ENCODE results near the gene ZNF580.

ZNF580 gene

DNA sequence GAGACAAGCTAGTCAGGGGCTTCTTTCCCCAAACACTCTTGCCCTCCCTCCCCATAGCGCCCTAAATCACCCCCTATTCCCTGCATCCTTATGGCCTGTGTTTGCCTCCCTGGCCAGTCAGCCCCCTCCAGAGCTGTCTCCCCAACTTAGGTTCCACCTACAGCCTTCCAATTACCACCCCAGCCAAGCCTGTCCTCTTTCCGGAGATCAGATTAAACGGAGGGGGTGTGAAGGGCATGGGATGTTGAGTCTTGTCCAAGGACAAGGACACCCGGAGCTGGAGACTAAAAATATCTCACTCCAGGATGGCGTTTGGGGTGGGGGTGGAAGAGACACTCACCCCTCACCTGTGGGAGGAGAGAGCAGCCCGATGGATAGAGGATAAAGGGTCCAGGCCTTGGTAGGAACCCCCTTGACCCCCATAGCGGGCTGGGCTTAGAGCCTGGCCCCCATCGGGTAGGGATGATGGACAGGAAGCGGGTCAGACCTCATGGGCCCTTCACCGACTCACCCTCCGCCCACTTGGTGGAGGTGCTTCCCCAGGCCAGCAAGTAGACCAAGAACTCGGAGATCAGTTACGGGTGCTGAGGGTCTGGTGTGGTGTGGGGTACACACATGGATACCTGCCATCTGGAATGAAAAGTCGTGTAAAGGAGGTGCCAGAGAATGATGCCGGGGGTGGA lies 29.4 kb upstream of the ZNF580 start:
- Histone ChIP-seq H2BK5ac (ENCODE audit: low read length) (no peak overlapping the region), H3K4me2 (ENCODE audit: insufficient read depth, low read length, poor library complexity, severe bottlenecking) (no peak overlapping the region), H2BK15ac (ENCODE audit: low read length) (no peak overlapping the region), H3K4me3 (ENCODE audit: low read length in 2 of 2) (no peak overlapping the region), H4K91ac (ENCODE audit: low read depth, low read length, poor library complexity) (no peak overlapping the region), H2AK5ac (ENCODE audit: low read depth, low read length) (no peak overlapping the region), H3K9me3 (replicated peaks in 1 of 2; ENCODE audit: control insufficient read depth in 2 of 2, insufficient read depth in 1 of 2, low read depth in 1 of 2, low read length in 2 of 2) (peaks cover 0 to 4% of the 10 kb centered on the region in 2 donors), H3K27ac (replicated peaks; ENCODE audit: low read length) (no peak overlapping the region), H2AFZ (ENCODE audit: low read length) (no peak overlapping the region), H2BK12ac (ENCODE audit: low read length) (no peak overlapping the region), H3K4me1 (ENCODE audit: control insufficient read depth in 2 of 2, insufficient read depth in 1 of 2, low read depth in 1 of 2, low read length in 2 of 2) (peaks cover 3 to 4% of the 10 kb centered on the region in 2 donors), H3K23ac (ENCODE audit: low read depth, low read length, poor library complexity) (no peak overlapping the region), H4K8ac (ENCODE audit: low read depth, low read length) (no peak overlapping the region), H2BK120ac (ENCODE audit: low read depth, low read length) (no peak overlapping the region), H3K9ac (ENCODE audit: low read depth, low read length, poor library complexity) (no peak overlapping the region), H3K14ac (ENCODE audit: low read length) (no peak overlapping the region), H3K4ac (ENCODE audit: low read length) (no peak overlapping the region), H3K27me3 (ENCODE audit: control insufficient read depth in 3 of 3, insufficient read depth in 3 of 3, low read depth in 1 of 3, low read length in 3 of 3) (no peaks in the 10 kb centered on the region), H3K36me3 (replicated peaks in 1 of 2; ENCODE audit: control insufficient read depth in 2 of 2, insufficient read depth in 2 of 2, low read length in 2 of 2) (peaks cover 21 to 76% of the 10 kb centered on the region in 2 donors), H3K79me1 (ENCODE audit: low read depth, low read length) (peaks cover 18% of the 10 kb centered on the region), H3K18ac (ENCODE audit: low read length) (no peak overlapping the region)
- WGBS, 2 donors (ENCODE audit: extremely low coverage in 2 of 2, insufficient read length in 2 of 2, insufficient replicate concordance in 1 of 2): no CpG with 5 or more reads among the region's 15 CpGs
- DNase-seq (ENCODE audit: low spot score): no peak

GRCh38 chr19:55611983-55612645 lies 28.7 kb upstream of the ZNF580 start:
- Histone ChIP-seq H3K9ac (ENCODE audit: low read depth, low read length, poor library complexity) (no peak overlapping the region), H3K4me1 (ENCODE audit: control insufficient read depth in 2 of 2, insufficient read depth in 1 of 2, low read depth in 1 of 2, low read length in 2 of 2) (no peaks in the 10 kb centered on the region), H3K18ac (ENCODE audit: low read length) (no peak overlapping the region), H3K27me3 (ENCODE audit: control insufficient read depth in 3 of 3, insufficient read depth in 3 of 3, low read depth in 1 of 3, low read length in 3 of 3) (no peaks in the 10 kb centered on the region), H3K36me3 (replicated peaks in 1 of 2; ENCODE audit: control insufficient read depth in 2 of 2, insufficient read depth in 2 of 2, low read length in 2 of 2) (peaks cover 26 to 75% of the 10 kb centered on the region in 2 donors), H2BK15ac (ENCODE audit: low read length) (no peak overlapping the region), H2BK12ac (ENCODE audit: low read length) (no peak overlapping the region), H3K4me2 (ENCODE audit: insufficient read depth, low read length, poor library complexity, severe bottlenecking) (no peak overlapping the region), H3K9me3 (replicated peaks in 1 of 2; ENCODE audit: control insufficient read depth in 2 of 2, insufficient read depth in 1 of 2, low read depth in 1 of 2, low read length in 2 of 2) (peaks cover 0 to 4% of the 10 kb centered on the region in 2 donors), H2AK5ac (ENCODE audit: low read depth, low read length) (no peak overlapping the region), H3K79me1 (ENCODE audit: low read depth, low read length) (peaks cover 18% of the 10 kb centered on the region), H3K27ac (replicated peaks; ENCODE audit: low read length) (no peak overlapping the region), H4K8ac (ENCODE audit: low read depth, low read length) (no peak overlapping the region), H2AFZ (ENCODE audit: low read length) (no peak overlapping the region), H3K4ac (ENCODE audit: low read length) (no peak overlapping the region), H3K4me3 (ENCODE audit: low read length in 2 of 2) (no peak overlapping the region), H2BK5ac (ENCODE audit: low read length) (no peak overlapping the region), H3K23ac (ENCODE audit: low read depth, low read length, poor library complexity) (no peak overlapping the region), H3K14ac (ENCODE audit: low read length) (no peak overlapping the region), H2BK120ac (ENCODE audit: low read depth, low read length) (no peak overlapping the region), H4K91ac (ENCODE audit: low read depth, low read length, poor library complexity) (no peak overlapping the region)
- no CpG with 5 or more reads among the region's 3 CpGs for WGBS, 2 donors (ENCODE audit: extremely low coverage in 2 of 2, insufficient read length in 2 of 2, insufficient replicate concordance in 1 of 2)
- no peak for DNase-seq (ENCODE audit: low spot score)

- H3K4me3 ChIP-seq (ENCODE audit: low read length in 2 of 2): no peak overlapping the region
- peaks cover 30 to 81% of the 10 kb centered on the region in 2 donors for H3K36me3 ChIP-seq (replicated peaks in 1 of 2; ENCODE audit: control insufficient read depth in 2 of 2, insufficient read depth in 2 of 2, low read length in 2 of 2)
- no peak overlapping the region for H3K27ac ChIP-seq (replicated peaks; ENCODE audit: low read length)
- H3K23ac ChIP-seq (ENCODE audit: low read depth, low read length, poor library complexity): no peak overlapping the region
- no peak overlapping the region for H2BK12ac ChIP-seq (ENCODE audit: low read length)
- peaks cover 15% of the 10 kb centered on the region for H3K79me1 ChIP-seq (ENCODE audit: low read depth, low read length)
- H3K27me3 ChIP-seq (ENCODE audit: control insufficient read depth in 3 of 3, insufficient read depth in 3 of 3, low read depth in 1 of 3, low read length in 3 of 3): no peaks in the 10 kb centered on the region
- H4K8ac ChIP-seq (ENCODE audit: low read depth, low read length): no peak overlapping the region
- H2AFZ ChIP-seq (ENCODE audit: low read length): no peak overlapping the region
- H2BK15ac ChIP-seq (ENCODE audit: low read length): no peak overlapping the region
- no peak overlapping the region for H3K4me2 ChIP-seq (ENCODE audit: insufficient read depth, low read length, poor library complexity, severe bottlenecking)
- H2BK120ac ChIP-seq (ENCODE audit: low read depth, low read length): no peak overlapping the region
- no peak overlapping the region for H3K14ac ChIP-seq (ENCODE audit: low read length)
- no peak overlapping the region for H3K4ac ChIP-seq (ENCODE audit: low read length)
- no peak overlapping the region for H2AK5ac ChIP-seq (ENCODE audit: low read depth, low read length)
- no peak overlapping the region for H3K18ac ChIP-seq (ENCODE audit: low read length)
- H3K9ac ChIP-seq (ENCODE audit: low read depth, low read length, poor library complexity): no peak overlapping the region
- DNase-seq (ENCODE audit: low spot score): no peak
- H3K4me1 ChIP-seq (ENCODE audit: control insufficient read depth in 2 of 2, insufficient read depth in 1 of 2, low read depth in 1 of 2, low read length in 2 of 2): no peaks in the 10 kb centered on the region
- WGBS, 2 donors (ENCODE audit: extremely low coverage in 2 of 2, insufficient read length in 2 of 2, insufficient replicate concordance in 1 of 2): no CpG with 5 or more reads among the region's 27 CpGs
- peaks cover 0 to 4% of the 10 kb centered on the region in 2 donors for H3K9me3 ChIP-seq (replicated peaks in 1 of 2; ENCODE audit: control insufficient read depth in 2 of 2, insufficient read depth in 1 of 2, low read depth in 1 of 2, low read length in 2 of 2)
- H4K91ac ChIP-seq (ENCODE audit: low read depth, low read length, poor library complexity): no peak overlapping the region
- H2BK5ac ChIP-seq (ENCODE audit: low read length): no peak overlapping the region
Measured at GRCh38 chr19:55613396-55613795, 27.4 kb upstream of the ZNF580 start.

GRCh38 chr19:55613930-55614710 lies 26.7 kb upstream of the ZNF580 start:
- Histone ChIP-seq H2AFZ (ENCODE audit: low read length) (no peak overlapping the region), H4K8ac (ENCODE audit: low read depth, low read length) (no peak overlapping the region), H2BK12ac (ENCODE audit: low read length) (no peak overlapping the region), H2BK15ac (ENCODE audit: low read length) (no peak overlapping the region), H3K14ac (ENCODE audit: low read length) (no peak overlapping the region), H3K18ac (ENCODE audit: low read length) (no peak overlapping the region), H3K4me2 (ENCODE audit: insufficient read depth, low read length, poor library complexity, severe bottlenecking) (no peak overlapping the region), H3K23ac (ENCODE audit: low read depth, low read length, poor library complexity) (no peak overlapping the region), H3K9me3 (replicated peaks in 1 of 2; ENCODE audit: control insufficient read depth in 2 of 2, insufficient read depth in 1 of 2, low read depth in 1 of 2, low read length in 2 of 2) (peaks cover 0 to 4% of the 10 kb centered on the region in 2 donors), H3K79me1 (ENCODE audit: low read depth, low read length) (peaks cover 15% of the 10 kb centered on the region), H2AK5ac (ENCODE audit: low read depth, low read length) (no peak overlapping the region), H3K4ac (ENCODE audit: low read length) (no peak overlapping the region), H3K4me3 (ENCODE audit: low read length in 2 of 2) (no peak overlapping the region), H3K36me3 (replicated peaks in 1 of 2; ENCODE audit: control insufficient read depth in 2 of 2, insufficient read depth in 2 of 2, low read length in 2 of 2) (peaks cover 30 to 77% of the 10 kb centered on the region in 2 donors), H2BK5ac (ENCODE audit: low read length) (peak overlapping the region; percentile 50), H3K27ac (replicated peaks; ENCODE audit: low read length) (no peak overlapping the region), H3K27me3 (ENCODE audit: control insufficient read depth in 3 of 3, insufficient read depth in 3 of 3, low read depth in 1 of 3, low read length in 3 of 3) (no peaks in the 10 kb centered on the region), H3K4me1 (ENCODE audit: control insufficient read depth in 2 of 2, insufficient read depth in 1 of 2, low read depth in 1 of 2, low read length in 2 of 2) (no peaks in the 10 kb centered on the region), H4K91ac (ENCODE audit: low read depth, low read length, poor library complexity) (no peak overlapping the region), H2BK120ac (ENCODE audit: low read depth, low read length) (no peak overlapping the region), H3K9ac (ENCODE audit: low read depth, low read length, poor library complexity) (no peak overlapping the region)
- WGBS, 2 donors (ENCODE audit: extremely low coverage in 2 of 2, insufficient read length in 2 of 2, insufficient replicate concordance in 1 of 2): 100% methylated on average over 3 of the region's 75 CpGs; no CpG with 5 or more reads in 1 of the 2 donors
- no peak for DNase-seq (ENCODE audit: low spot score)
